Measurements from ENCODE around the gene ZNF141.
"Not testable (repeated sequence)": the region's sequence is repeated elsewhere in the genome, so short reads cannot be mapped to it uniquely, and the experiment has no call there.

Gene ZNF141

GRCh38 chr4:385934-386707, 48.5 kb downstream of the ZNF141 start:
- TF ChIP-seq, protein P1, sequence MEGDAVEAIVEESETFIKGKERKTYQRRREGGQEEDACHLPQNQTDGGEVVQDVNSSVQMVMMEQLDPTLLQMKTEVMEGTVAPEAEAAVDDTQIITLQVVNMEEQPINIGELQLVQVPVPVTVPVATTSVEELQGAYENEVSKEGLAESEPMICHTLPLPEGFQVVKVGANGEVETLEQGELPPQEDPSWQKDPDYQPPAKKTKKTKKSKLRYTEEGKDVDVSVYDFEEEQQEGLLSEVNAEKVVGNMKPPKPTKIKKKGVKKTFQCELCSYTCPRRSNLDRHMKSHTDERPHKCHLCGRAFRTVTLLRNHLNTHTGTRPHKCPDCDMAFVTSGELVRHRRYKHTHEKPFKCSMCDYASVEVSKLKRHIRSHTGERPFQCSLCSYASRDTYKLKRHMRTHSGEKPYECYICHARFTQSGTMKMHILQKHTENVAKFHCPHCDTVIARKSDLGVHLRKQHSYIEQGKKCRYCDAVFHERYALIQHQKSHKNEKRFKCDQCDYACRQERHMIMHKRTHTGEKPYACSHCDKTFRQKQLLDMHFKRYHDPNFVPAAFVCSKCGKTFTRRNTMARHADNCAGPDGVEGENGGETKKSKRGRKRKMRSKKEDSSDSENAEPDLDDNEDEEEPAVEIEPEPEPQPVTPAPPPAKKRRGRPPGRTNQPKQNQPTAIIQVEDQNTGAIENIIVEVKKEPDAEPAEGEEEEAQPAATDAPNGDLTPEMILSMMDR (conservative IDR thresholded peaks at IDR 0.05; ENCODE audit: low read depth, low read length): no peak
- H3K4me3 ChIP-seq (ENCODE audit: low read length): no peak overlapping the region
- DNase-seq (ENCODE audit: low read depth): no peak

DNA sequence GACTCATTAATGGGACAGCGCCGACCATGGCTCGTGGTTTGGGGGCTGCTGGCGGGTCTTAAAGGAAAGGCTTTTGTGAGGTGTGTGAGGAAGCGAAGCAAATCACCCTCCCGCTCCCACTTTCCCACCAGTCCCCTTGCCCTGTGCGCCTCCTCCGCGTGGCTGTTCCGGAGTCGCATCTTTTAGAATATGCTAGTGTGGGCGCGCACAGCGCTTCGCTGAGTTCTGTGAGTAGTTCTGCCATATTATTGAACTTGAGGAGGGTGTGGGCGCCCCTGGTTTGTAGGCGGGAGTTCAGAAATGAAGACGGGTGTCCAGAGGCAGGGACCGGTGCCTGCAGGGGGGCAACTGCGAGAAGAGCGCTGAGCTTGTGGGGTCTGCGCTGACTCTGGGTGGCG, 49.1 kb downstream of the ZNF141 start:
- DNase-seq (ENCODE audit: low read depth): no peak

DNA sequence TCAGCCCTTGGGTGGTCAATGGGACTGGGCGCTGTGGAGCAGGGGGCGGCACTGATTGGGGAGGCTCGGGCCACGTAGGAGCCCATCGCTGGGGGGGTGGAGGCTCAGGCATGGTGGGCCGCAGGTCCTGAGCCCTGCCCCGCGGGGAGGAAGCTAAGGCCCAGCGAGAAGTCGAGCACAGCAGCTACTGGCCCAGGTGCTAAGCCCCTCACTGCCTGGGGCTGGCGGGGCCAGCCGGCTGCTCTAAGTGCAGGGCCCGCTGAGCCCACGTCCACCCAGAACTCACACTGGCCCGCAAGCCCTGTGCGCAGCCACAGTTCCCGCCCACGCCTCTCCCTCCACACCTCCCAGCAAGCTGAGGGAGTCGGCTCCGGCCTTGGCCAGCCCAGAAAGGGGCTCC, 66.4 kb downstream of the ZNF141 start:
- no peak overlapping the region for H3K4me3 ChIP-seq (ENCODE audit: low read length)
- TF ChIP-seq, protein P1 (conservative IDR thresholded peaks at IDR 0.05; ENCODE audit: low read depth, low read length): no peak
- no peak for DNase-seq (ENCODE audit: low read depth)

More for the DNA sequence above, 49.1 kb downstream of the ZNF141 start:
- TF ChIP-seq, protein P1 (conservative IDR thresholded peaks at IDR 0.05; ENCODE audit: low read depth, low read length): no peak
- no peak overlapping the region for H3K4me3 ChIP-seq (ENCODE audit: low read length)

GRCh38 chr4:408321-408720, 70.7 kb downstream of the ZNF141 start:
- not testable (repeated sequence) for H3K4me3 ChIP-seq (ENCODE audit: low read length); DNase-seq (ENCODE audit: low read depth)

DNA sequence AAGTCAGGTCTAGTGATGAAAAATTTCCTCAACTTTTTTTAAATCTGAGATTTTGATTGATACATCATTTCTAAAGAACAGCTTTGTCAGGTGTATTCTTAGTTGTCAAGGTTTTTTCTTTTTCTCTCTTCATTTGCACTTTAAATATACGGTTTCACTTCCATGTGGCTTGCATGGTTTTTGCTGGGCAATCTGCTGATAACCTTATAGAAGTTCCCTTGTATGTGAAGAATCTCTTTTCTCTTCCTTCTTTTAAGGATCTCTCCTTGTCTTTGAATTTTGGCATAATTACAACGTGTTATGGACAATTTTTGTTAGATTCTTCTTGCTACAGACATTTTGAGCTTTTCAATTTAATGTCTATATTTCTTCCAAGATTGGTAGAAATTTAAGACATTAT, 85.0 kb downstream of the ZNF141 start:
- TF ChIP-seq, protein P1 (conservative IDR thresholded peaks at IDR 0.05; ENCODE audit: low read depth, low read length): no peak
- no peak for DNase-seq (ENCODE audit: low read depth)
- no peak overlapping the region for H3K4me3 ChIP-seq (ENCODE audit: low read length)
